ENCODE data around the gene EGFL7. TPM values are rescaled to one million over a fixed set of nuclear protein-coding genes. Genes with fewer than 3 reads are reported as not detected.

Gene EGFL7
- polyA plus RNA-seq, 1 of the 3 experiments (the other 2 are of a cell fraction) = 43.0 TPM

DNA sequence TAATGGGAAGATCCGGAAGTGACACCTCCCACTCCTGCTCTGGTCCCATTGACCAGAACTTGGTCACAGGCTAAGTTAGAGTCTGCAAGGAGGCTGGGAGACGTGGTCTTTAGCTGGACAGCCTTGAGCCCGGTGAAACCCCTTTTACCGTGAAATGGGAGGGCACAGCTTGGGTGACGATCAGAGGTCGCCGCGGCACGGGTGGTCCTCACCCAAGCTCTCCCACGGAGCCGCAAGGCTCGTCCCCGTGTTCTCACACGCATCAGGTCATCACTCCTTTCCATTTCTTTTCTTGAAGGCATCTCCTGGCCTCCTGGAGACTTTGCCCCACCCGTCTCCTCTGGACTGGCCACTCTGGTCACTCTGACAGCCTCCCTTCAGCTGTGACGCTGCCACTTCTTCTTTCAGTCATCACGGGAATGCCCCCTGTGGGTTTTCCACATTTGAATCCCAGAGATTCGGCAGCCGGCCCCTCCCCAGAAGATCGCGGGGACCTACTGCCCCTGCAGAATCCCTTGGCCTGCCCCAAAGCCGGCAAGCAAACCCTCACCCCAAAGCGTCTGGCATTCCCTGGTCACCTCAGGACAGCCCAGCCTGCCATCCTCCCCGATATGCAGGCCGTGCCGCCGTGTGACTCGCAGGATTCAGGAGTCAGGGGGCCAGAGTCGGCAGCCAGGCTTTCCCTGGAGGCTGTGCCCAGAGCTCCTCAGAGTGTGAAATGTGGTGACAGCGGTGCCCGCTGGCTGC is 18.9 kb upstream of the EGFL7 start (continued):
- no peak for TF ChIP-seq TEAD4 (IDR thresholded peaks at IDR 0.05; ENCODE audit: borderline replicate concordance, insufficient read depth)
- TF ChIP-seq, protein P1, sequence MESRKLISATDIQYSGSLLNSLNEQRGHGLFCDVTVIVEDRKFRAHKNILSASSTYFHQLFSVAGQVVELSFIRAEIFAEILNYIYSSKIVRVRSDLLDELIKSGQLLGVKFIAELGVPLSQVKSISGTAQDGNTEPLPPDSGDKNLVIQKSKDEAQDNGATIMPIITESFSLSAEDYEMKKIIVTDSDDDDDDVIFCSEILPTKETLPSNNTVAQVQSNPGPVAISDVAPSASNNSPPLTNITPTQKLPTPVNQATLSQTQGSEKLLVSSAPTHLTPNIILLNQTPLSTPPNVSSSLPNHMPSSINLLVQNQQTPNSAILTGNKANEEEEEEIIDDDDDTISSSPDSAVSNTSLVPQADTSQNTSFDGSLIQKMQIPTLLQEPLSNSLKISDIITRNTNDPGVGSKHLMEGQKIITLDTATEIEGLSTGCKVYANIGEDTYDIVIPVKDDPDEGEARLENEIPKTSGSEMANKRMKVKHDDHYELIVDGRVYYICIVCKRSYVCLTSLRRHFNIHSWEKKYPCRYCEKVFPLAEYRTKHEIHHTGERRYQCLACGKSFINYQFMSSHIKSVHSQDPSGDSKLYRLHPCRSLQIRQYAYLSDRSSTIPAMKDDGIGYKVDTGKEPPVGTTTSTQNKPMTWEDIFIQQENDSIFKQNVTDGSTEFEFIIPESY (IDR thresholded peaks at IDR 0.05; ENCODE audit: borderline replicate concordance, low read depth) = no peak
- TF ChIP-seq, protein P2, sequence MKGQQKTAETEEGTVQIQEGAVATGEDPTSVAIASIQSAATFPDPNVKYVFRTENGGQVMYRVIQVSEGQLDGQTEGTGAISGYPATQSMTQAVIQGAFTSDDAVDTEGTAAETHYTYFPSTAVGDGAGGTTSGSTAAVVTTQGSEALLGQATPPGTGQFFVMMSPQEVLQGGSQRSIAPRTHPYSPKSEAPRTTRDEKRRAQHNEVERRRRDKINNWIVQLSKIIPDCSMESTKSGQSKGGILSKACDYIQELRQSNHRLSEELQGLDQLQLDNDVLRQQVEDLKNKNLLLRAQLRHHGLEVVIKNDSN (IDR thresholded peaks at IDR 0.05; ENCODE audit: borderline replicate concordance, low read depth) = no peak
- TF ChIP-seq, protein P3, sequence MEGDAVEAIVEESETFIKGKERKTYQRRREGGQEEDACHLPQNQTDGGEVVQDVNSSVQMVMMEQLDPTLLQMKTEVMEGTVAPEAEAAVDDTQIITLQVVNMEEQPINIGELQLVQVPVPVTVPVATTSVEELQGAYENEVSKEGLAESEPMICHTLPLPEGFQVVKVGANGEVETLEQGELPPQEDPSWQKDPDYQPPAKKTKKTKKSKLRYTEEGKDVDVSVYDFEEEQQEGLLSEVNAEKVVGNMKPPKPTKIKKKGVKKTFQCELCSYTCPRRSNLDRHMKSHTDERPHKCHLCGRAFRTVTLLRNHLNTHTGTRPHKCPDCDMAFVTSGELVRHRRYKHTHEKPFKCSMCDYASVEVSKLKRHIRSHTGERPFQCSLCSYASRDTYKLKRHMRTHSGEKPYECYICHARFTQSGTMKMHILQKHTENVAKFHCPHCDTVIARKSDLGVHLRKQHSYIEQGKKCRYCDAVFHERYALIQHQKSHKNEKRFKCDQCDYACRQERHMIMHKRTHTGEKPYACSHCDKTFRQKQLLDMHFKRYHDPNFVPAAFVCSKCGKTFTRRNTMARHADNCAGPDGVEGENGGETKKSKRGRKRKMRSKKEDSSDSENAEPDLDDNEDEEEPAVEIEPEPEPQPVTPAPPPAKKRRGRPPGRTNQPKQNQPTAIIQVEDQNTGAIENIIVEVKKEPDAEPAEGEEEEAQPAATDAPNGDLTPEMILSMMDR (IDR thresholded peaks at IDR 0.05) = no peak
- TF ChIP-seq, protein P4, sequence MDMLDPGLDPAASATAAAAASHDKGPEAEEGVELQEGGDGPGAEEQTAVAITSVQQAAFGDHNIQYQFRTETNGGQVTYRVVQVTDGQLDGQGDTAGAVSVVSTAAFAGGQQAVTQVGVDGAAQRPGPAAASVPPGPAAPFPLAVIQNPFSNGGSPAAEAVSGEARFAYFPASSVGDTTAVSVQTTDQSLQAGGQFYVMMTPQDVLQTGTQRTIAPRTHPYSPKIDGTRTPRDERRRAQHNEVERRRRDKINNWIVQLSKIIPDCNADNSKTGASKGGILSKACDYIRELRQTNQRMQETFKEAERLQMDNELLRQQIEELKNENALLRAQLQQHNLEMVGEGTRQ (IDR thresholded peaks at IDR 0.05; ENCODE audit: borderline replicate concordance, low read depth, low read length) = no peak
- no peak for TF ChIP-seq YY1 (IDR thresholded peaks at IDR 0.05; ENCODE audit: low read depth)
- TF ChIP-seq FOSL2 (IDR thresholded peaks at IDR 0.05; ENCODE audit: borderline replicate concordance, low read depth) = no peak
- TF ChIP-seq TCF12 (IDR thresholded peaks at IDR 0.05) = no peak
- no peak for TF ChIP-seq MXI1 (IDR thresholded peaks at IDR 0.05; ENCODE audit: low read depth, low read length)
- TF ChIP-seq, protein P5, sequence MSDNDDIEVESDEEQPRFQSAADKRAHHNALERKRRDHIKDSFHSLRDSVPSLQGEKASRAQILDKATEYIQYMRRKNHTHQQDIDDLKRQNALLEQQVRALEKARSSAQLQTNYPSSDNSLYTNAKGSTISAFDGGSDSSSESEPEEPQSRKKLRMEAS (IDR thresholded peaks at IDR 0.05; ENCODE audit: low read depth) = no peak

DNA sequence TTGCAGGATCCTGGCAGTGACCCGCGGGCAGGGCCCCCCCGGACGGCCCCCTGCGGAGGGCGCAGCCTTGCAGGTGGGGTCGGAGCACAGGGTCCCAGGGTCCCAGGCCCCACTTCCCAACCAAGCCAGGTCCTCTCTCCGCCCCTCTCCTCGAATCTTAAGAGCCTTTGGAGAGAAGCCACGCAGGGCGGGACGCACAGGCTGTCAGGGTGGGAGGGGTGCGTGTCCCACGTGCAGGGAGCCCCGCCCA is 18.4 kb upstream of the EGFL7 start:
- Histone ChIP-seq H3K36me3 (replicated peaks in 1 of 2; ENCODE audit: control insufficient read depth in 1 of 2, insufficient read depth in 2 of 2, low read length in 1 of 2) (no peaks in the 10 kb centered on the region), H3K27me3 (ENCODE audit: insufficient read depth) (no peaks in the 10 kb centered on the region), H3K4me1 (ENCODE audit: control insufficient read depth in 1 of 2, insufficient read depth in 2 of 2, low read depth in 1 of 2, low read length in 1 of 2) (peaks cover 0 to 33% of the 10 kb centered on the region in 2 experiments; a peak in 1 of 4 replicates), H2AFZ (ENCODE audit: low read depth) (no peak overlapping the region), H3K9me3 (no peaks in the 10 kb centered on the region), H3K9me2 (no peaks in the 10 kb centered on the region), H3K4me3 (ENCODE audit: low read depth in 2 of 2, low read length in 1 of 2) (no peak overlapping the region; a peak in 1 of 4 replicates), H3K9ac (no peak overlapping the region), H3K4me2 (no peak overlapping the region), H3K79me2 (ENCODE audit: insufficient read depth) (no peaks in the 10 kb centered on the region), H3K27ac (ENCODE audit: low read depth in 2 of 2, low read length in 1 of 2) (no peak overlapping the region), H3F3A (replicated peaks; ENCODE audit: insufficient read depth) (no peaks in the 10 kb centered on the region), H4K20me1 (ENCODE audit: insufficient read depth) (no peaks in the 10 kb centered on the region)
- 83% methylated on average over 2 of the region's 15 CpGs for WGBS (ENCODE audit: low lambda C conversion rate)
- ChIA-PET POLR2A (no interaction called here), CTCF (interaction anchor here (0.9 to 2.3 kb wide), 4 partner anchors 19 to 159 kb away, joined by 3 to 12 read pairs (median 6); no protein-coding TSS in a partner anchor)
- no peak for DNase-seq
- TF ChIP-seq YY1 (IDR thresholded peaks at IDR 0.05; ENCODE audit: low read depth) (no peak), JUND (IDR thresholded peaks at IDR 0.05) (no peak), MEF2A (IDR thresholded peaks at IDR 0.05; ENCODE audit: borderline replicate concordance, low read depth) (no peak), RAD21 (IDR thresholded peaks at IDR 0.05; ENCODE audit: low read length) (no peak), RCOR1 (IDR thresholded peaks at IDR 0.05; ENCODE audit: low read length) (no peak), EZH2phosphoT487 (IDR thresholded peaks at IDR 0.05; ENCODE audit: borderline replicate concordance, low read depth) (no peak), GATA2 (CRISPR knock-in tag; IDR thresholded peaks at IDR 0.05) (no peak)
- TF ChIP-seq, protein P2 (IDR thresholded peaks at IDR 0.05; ENCODE audit: borderline replicate concordance, low read depth) = no peak

All from SK-N-SH (cell line).